Hepatocyte (in vitro differentiated cells): ENCODE results near the gene VSTM2L. TPM values are rescaled to one million over a fixed set of nuclear protein-coding genes. Genes with fewer than 3 reads are reported as not detected.

Experiments
- DNase-seq: peaks from one replicate; pipeline ENCODE4 v3.0.0-alpha.2; 2016; ENCODE audit warnings: low spot score
- H2AFZ ChIP-seq: fragments of 200-600 bp; sonication (generic); 2 replicates; pipeline ENCODE4 v1.6.0; 2016; ENCODE audit warnings: antibody characterized with exemption, mild to moderate bottlenecking
- H3K27ac ChIP-seq: fragments of 200-600 bp; sonication (generic); 2 replicates; pipeline ENCODE4 v1.5.1; 2016; ENCODE audit warnings: mild to moderate bottlenecking
- H3K27me3 ChIP-seq: fragments of 200-600 bp; sonication (generic); 2 replicates; pipeline ENCODE4 v1.6.1; 2016
- H3K36me3 ChIP-seq: fragments of 200-600 bp; sonication (generic); replicated peaks from 2 replicates; pipeline ENCODE4 v1.5.1; 2016; ENCODE audit warnings: low read depth; ENCODE audit not compliant: insufficient read depth
- H3K4me1 ChIP-seq: fragments of 200-600 bp; sonication (generic); 2 replicates; pipeline ENCODE4 v1.5.1; 2016; ENCODE audit warnings: mild to moderate bottlenecking, moderate library complexity; ENCODE audit not compliant: insufficient read depth
- H3K4me2 ChIP-seq: fragments of 200-600 bp; sonication (generic); 2 replicates; pipeline ENCODE4 v1.6.0; 2016
- H3K4me3 ChIP-seq: fragments of 200-600 bp; sonication (generic); 2 replicates; pipeline ENCODE4 v1.5.1; 2016; ENCODE audit warnings: mild to moderate bottlenecking
- H3K79me2 ChIP-seq: fragments of 200-600 bp; sonication (generic); 2 replicates; pipeline ENCODE4 v1.6.0; 2017; ENCODE audit warnings: mild to moderate bottlenecking
- H3K9me2 ChIP-seq: fragments of 200-600 bp; sonication (generic); replicated peaks from 2 replicates; pipeline ENCODE4 v1.6.0; 2017; ENCODE audit warnings: mild to moderate bottlenecking; ENCODE audit not compliant: insufficient read depth
- H3K9me3 ChIP-seq: fragments of 200-600 bp; sonication (generic); 2 replicates; pipeline ENCODE4 v1.5.1; 2016; ENCODE audit warnings: low read depth, mild to moderate bottlenecking
- H4K20me1 ChIP-seq: fragments of 200-600 bp; sonication (generic); 2 replicates; pipeline ENCODE4 v1.6.0; 2016; ENCODE audit warnings: mild to moderate bottlenecking; ENCODE audit not compliant: insufficient read depth, poor library complexity, severe bottlenecking
- EZH2 ChIP-seq: fragments of 200-600 bp; sonication (generic); IDR thresholded peaks from 2 replicates; pipeline ENCODE4 v1.6.1; 2016; ENCODE audit warnings: antibody characterized with exemption, mild to moderate bottlenecking, borderline replicate concordance
- EZH2phosphoT487 ChIP-seq: fragments of 200-600 bp; sonication (generic); IDR thresholded peaks from one replicate; pipeline ENCODE4 v1.6.1; 2018; ENCODE audit warnings: antibody characterized with exemption, mild to moderate bottlenecking, low read depth, moderate library complexity; ENCODE audit not compliant: unreplicated experiment, severe bottlenecking
- WGBS: methylation state at CpG from one replicate; pipeline ENCODE4 v1.1.6; 2016; ENCODE audit warnings: low lambda C conversion rate; ENCODE audit errors: missing lambda C conversion rate; 5-methylcytosine and 5-hydroxymethylcytosine counted together
- polyA plus RNA-seq: library from polyadenylated mRNA; unstranded; fragments of >200 nt; fragmentation: Nextera tagmentation; extraction: Ambion mirVana; gene quantifications from 2 replicates; pipeline ENCODE4 v1.2.1, GENCODE V29; 2016
- total RNA-seq: library from RNA; depleted of rRNA; stranded (reverse); fragments of >200 nt; gene quantifications from 2 replicates; pipeline ENCODE4 v1.2.3, GENCODE V29; 2014
- TF ChIP-seq, protein P1 (sequence below): fragments of 200-600 bp; sonication (generic); IDR thresholded peaks from 2 replicates; pipeline ENCODE4 v1.5.1; 2016; ENCODE audit warnings: antibody characterized with exemption, mild to moderate bottlenecking; ENCODE audit not compliant: poor library complexity

The VSTM2L gene
- total and polyA plus RNA-seq, 2 experiments from 2014 or later, result 2.5 to 3.7 TPM

DNA sequence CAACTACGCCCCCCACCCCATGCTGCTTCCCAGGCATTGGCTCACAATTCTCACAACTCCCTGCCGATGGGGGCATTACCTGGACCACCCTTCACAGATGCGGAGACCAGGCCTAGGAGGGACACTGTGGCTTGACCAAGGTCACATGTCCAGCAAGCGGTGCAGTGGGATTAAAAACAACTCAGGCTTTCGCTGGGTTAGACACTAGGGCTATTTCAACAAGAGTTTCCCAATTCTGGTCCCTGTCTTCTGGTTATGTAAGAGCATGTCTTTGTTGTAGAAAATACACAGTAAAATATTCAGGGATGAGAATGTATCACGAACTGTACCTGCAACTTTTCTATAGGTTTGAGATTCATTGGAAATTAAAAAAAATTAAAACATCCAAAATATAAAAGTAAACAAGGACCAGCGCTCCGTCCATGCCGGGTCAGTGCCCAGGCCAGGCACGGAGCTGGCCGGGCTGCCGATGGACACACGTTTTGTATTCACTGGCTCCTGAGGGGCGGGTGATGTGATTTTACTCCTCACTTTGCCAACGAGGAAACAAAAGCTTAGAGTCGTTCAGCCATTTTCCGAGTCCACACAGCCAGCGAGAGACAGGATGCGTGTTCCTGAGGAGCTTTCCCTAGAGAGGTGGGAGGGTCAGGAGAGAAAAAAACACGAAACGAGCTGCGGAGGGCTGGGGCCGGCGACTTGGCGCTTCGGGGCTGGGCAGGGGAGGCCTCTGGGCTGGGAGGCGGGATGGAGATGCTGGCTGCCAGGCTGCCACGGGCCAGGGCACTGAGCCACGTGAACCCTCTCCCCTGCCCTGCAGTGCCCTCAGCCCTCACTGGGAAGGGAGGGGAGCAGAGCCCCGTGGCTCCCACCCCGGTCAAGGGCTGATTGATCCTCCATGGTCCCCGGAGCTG, 17.1 kb upstream of the VSTM2L start:
- Histone ChIP-seq H3K9me2 (no peaks in the 10 kb centered on the region), H3K27ac (no peak overlapping the region), H3K79me2 (no peaks in the 10 kb centered on the region), H3K9me3 (no peaks in the 10 kb centered on the region), H3K4me1 (peaks cover 4% of the 10 kb centered on the region), H3K27me3 (no peaks in the 10 kb centered on the region), H3K36me3 (no peaks in the 10 kb centered on the region), H3K4me3 (no peak overlapping the region), H3K4me2 (no peak overlapping the region), H2AFZ (no peak overlapping the region), H4K20me1 (no peaks in the 10 kb centered on the region)
- TF ChIP-seq, protein P1, sequence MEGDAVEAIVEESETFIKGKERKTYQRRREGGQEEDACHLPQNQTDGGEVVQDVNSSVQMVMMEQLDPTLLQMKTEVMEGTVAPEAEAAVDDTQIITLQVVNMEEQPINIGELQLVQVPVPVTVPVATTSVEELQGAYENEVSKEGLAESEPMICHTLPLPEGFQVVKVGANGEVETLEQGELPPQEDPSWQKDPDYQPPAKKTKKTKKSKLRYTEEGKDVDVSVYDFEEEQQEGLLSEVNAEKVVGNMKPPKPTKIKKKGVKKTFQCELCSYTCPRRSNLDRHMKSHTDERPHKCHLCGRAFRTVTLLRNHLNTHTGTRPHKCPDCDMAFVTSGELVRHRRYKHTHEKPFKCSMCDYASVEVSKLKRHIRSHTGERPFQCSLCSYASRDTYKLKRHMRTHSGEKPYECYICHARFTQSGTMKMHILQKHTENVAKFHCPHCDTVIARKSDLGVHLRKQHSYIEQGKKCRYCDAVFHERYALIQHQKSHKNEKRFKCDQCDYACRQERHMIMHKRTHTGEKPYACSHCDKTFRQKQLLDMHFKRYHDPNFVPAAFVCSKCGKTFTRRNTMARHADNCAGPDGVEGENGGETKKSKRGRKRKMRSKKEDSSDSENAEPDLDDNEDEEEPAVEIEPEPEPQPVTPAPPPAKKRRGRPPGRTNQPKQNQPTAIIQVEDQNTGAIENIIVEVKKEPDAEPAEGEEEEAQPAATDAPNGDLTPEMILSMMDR, result no peak
- WGBS, result 80% methylated on average over 25 of the region's 32 CpGs
- DNase-seq, result no peak

DNA sequence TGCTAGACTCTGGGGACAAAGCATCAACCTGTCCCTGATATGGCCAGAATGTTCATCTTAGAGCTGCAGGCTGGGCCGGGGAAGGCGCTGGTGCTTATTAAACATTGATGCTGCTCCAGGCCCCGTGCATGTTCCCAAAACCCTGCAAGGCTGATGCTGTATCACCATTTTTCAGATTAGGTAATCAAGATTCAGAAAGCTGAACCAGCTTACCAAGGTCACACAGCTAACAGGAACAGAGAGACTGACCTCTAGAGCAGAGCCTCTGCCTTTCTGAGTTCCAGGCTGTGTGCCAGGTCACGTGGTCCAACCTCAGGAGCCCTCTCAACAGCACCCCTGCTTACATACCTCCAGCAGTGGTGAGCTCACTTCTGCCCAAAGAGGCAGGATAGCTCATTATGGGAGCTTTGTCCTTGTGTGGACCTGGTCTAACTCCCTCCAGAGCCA, 16.1 kb upstream of the VSTM2L start:
- Histone ChIP-seq H3K4me3 (no peak overlapping the region), H3K4me1 (no peaks in the 10 kb centered on the region), H3K36me3 (no peaks in the 10 kb centered on the region), H2AFZ (no peak overlapping the region), H3K27ac (no peak overlapping the region), H3K9me2 (no peaks in the 10 kb centered on the region), H3K79me2 (no peaks in the 10 kb centered on the region), H3K4me2 (no peak overlapping the region), H3K27me3 (no peaks in the 10 kb centered on the region), H4K20me1 (no peaks in the 10 kb centered on the region), H3K9me3 (no peaks in the 10 kb centered on the region)
- 90% methylated on average over 4 of the region's 4 CpGs for WGBS
- DNase-seq, result no peak
- TF ChIP-seq, protein P1, result no peak
- TF ChIP-seq EZH2, result no peak
- TF ChIP-seq EZH2phosphoT487, result no peak

DNA sequence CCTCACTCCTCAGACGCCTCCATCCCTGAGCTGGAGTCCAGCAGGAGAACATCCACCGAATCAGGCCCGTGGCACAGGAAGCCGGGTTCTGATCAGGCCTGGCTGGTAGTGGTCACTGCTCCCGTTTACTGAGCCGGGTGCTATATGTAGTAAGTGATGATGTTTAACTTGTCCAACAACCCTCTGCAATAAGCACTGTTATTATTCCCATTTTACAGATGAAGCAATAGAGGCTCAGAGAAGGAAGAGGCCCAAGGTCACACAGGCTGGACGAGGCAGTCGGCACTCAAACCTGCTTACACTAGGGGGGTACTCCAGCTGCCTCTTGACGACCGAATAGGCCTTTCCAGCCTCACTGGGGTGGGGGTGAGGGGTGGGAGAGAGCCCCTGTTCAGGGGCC, 14.3 kb upstream of the VSTM2L start:
- Histone ChIP-seq H3K36me3 (no peaks in the 10 kb centered on the region), H3K27ac (no peak overlapping the region), H3K9me2 (no peaks in the 10 kb centered on the region), H3K4me1 (no peaks in the 10 kb centered on the region), H2AFZ (no peak overlapping the region), H3K79me2 (no peaks in the 10 kb centered on the region), H3K4me3 (no peak overlapping the region), H4K20me1 (no peaks in the 10 kb centered on the region), H3K4me2 (no peak overlapping the region), H3K9me3 (no peaks in the 10 kb centered on the region), H3K27me3 (no peaks in the 10 kb centered on the region)
- WGBS, result 92% methylated on average over 10 of the region's 10 CpGs
- DNase-seq, result no peak
- TF ChIP-seq EZH2phosphoT487 (no peak), EZH2 (no peak)
- TF ChIP-seq, protein P1, result no peak
